ENCODE results near the gene FHIP1A. TPM values are rescaled to one million over a fixed set of nuclear protein-coding genes. Genes with fewer than 3 reads are reported as not detected.

Gene FHIP1A
- polyA plus RNA-seq, 3 donors: 0.01 TPM; not detected in 2

- TF ChIP-seq, protein P1, sequence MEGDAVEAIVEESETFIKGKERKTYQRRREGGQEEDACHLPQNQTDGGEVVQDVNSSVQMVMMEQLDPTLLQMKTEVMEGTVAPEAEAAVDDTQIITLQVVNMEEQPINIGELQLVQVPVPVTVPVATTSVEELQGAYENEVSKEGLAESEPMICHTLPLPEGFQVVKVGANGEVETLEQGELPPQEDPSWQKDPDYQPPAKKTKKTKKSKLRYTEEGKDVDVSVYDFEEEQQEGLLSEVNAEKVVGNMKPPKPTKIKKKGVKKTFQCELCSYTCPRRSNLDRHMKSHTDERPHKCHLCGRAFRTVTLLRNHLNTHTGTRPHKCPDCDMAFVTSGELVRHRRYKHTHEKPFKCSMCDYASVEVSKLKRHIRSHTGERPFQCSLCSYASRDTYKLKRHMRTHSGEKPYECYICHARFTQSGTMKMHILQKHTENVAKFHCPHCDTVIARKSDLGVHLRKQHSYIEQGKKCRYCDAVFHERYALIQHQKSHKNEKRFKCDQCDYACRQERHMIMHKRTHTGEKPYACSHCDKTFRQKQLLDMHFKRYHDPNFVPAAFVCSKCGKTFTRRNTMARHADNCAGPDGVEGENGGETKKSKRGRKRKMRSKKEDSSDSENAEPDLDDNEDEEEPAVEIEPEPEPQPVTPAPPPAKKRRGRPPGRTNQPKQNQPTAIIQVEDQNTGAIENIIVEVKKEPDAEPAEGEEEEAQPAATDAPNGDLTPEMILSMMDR (IDR thresholded peaks at IDR 0.05): no peak
- Mint-ChIP-seq H3K27me3 (ENCODE audit: low read depth in 3 of 3) (peaks cover 0 to 8% (median 5%) of the 10 kb centered on the region in 3 donors), H3K36me3 (no peaks in the 10 kb centered on the region), H3K27ac (no peak overlapping the region), H3K4me1 (no peaks in the 10 kb centered on the region), H3K4me3 (no peak overlapping the region), H3K9me3 (peaks cover 0 to 3% (median 0%) of the 10 kb centered on the region in 7 donors)
- Histone ChIP-seq H3K4me1 (ENCODE audit: control insufficient read depth in 1 of 2, insufficient read depth in 2 of 2, low read length in 2 of 2) (no peaks in the 10 kb centered on the region), H4K20me1 (ENCODE audit: insufficient read depth, low read length) (no peaks in the 10 kb centered on the region), H3K36me3 (replicated peaks in 1 of 2; ENCODE audit: control insufficient read depth in 1 of 2, insufficient read depth in 2 of 2, low read length in 2 of 2) (no peaks in the 10 kb centered on the region), H3K79me2 (ENCODE audit: insufficient read depth, low read length) (no peaks in the 10 kb centered on the region), H3K27ac (ENCODE audit: low read depth in 1 of 2, low read length in 2 of 2) (no peak overlapping the region), H3K9ac (ENCODE audit: insufficient read depth, low read length, poor library complexity, severe bottlenecking) (no peak overlapping the region), H2AFZ (ENCODE audit: insufficient read depth, low read depth, low read length, poor library complexity, severe bottlenecking) (no peak overlapping the region), H3K27me3 (ENCODE audit: control insufficient read depth in 2 of 2, insufficient read depth in 2 of 2, low read length in 2 of 2) (peaks cover 0 to 2% of the 10 kb centered on the region in 2 donors), H3K4me2 (replicated peaks; ENCODE audit: extremely low read depth, low read length, poor library complexity, severe bottlenecking) (no peak overlapping the region), H3K9me3 (replicated peaks in 1 of 2; ENCODE audit: control insufficient read depth in 1 of 2, insufficient read depth in 1 of 2, low read length in 2 of 2) (no peaks in the 10 kb centered on the region), H3K4me3 (replicated peaks in 1 of 3; ENCODE audit: low read depth in 2 of 3, low read length in 3 of 3) (no peak overlapping the region)
- DNase-seq: no peak
- intact Hi-C loops (cut with micrococcal nuclease): no loop called here
Observed at GRCh38 chr4:151431728-151432127, 22.8 kb downstream of the FHIP1A start.

DNA sequence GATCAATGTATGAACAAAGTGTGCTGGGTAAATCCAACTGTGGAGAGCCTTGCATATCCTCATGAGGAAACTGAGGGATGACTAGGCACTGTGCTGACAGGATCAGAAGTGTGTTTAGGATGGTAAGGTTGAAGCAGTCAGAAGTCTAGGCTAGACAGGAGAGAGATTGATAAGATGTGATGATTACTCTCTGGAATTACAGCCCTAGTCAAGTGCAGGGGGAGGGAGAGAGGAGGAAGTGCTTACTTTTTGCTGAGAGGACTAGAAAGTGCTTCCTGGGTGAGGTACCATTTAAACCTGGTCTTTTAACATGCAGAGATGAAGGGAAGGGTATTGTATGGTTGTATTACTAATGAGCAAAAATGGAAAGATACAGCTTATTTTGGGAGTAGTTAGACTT is 23.7 kb downstream of the FHIP1A start:
- Histone ChIP-seq H4K20me1 (ENCODE audit: insufficient read depth, low read length) (no peaks in the 10 kb centered on the region), H3K4me1 (ENCODE audit: control insufficient read depth in 1 of 2, insufficient read depth in 2 of 2, low read length in 2 of 2) (no peaks in the 10 kb centered on the region), H3K27ac (ENCODE audit: low read depth in 1 of 2, low read length in 2 of 2) (no peak overlapping the region), H3K36me3 (replicated peaks in 1 of 2; ENCODE audit: control insufficient read depth in 1 of 2, insufficient read depth in 2 of 2, low read length in 2 of 2) (no peaks in the 10 kb centered on the region), H3K4me3 (replicated peaks in 1 of 3; ENCODE audit: low read depth in 2 of 3, low read length in 3 of 3) (no peak overlapping the region), H3K79me2 (ENCODE audit: insufficient read depth, low read length) (no peaks in the 10 kb centered on the region), H3K9ac (ENCODE audit: insufficient read depth, low read length, poor library complexity, severe bottlenecking) (no peak overlapping the region), H3K9me3 (replicated peaks in 1 of 2; ENCODE audit: control insufficient read depth in 1 of 2, insufficient read depth in 1 of 2, low read length in 2 of 2) (no peaks in the 10 kb centered on the region), H2AFZ (ENCODE audit: insufficient read depth, low read depth, low read length, poor library complexity, severe bottlenecking) (no peak overlapping the region), H3K27me3 (ENCODE audit: control insufficient read depth in 2 of 2, insufficient read depth in 2 of 2, low read length in 2 of 2) (peaks cover 0 to 2% of the 10 kb centered on the region in 2 donors), H3K4me2 (replicated peaks; ENCODE audit: extremely low read depth, low read length, poor library complexity, severe bottlenecking) (no peak overlapping the region)
- H3K27ac Mint-ChIP-seq: no peak overlapping the region
- no peak for DNase-seq
- intact Hi-C loops (cut with micrococcal nuclease): no loop called here
- no peaks in the 10 kb centered on the region for H3K4me1 Mint-ChIP-seq
- TF ChIP-seq, protein P1 (IDR thresholded peaks at IDR 0.05): no peak
- H3K4me3 Mint-ChIP-seq: no peak overlapping the region
- H3K27me3 Mint-ChIP-seq (ENCODE audit: low read depth in 3 of 3): peaks cover 0 to 8% (median 5%) of the 10 kb centered on the region in 3 donors
- H3K36me3 Mint-ChIP-seq: no peaks in the 10 kb centered on the region
- peaks cover 0 to 3% (median 0%) of the 10 kb centered on the region in 7 donors for H3K9me3 Mint-ChIP-seq
